HEK293 (cell line): ENCODE measurements around the gene SMTNL1.

Experiments
- GLIS1 ChIP-seq: fragments of 450-650 bp; formaldehyde crosslinking; IDR thresholded peaks from 2 replicates; pipeline ENCODE4 v1.5.1; 2016; ENCODE audit warnings: missing biosample characterization, missing genetic modification characterization
- HOXD13 ChIP-seq: sonication (generic); formaldehyde crosslinking; IDR thresholded peaks from 2 replicates; pipeline ENCODE4 v1.8.0; 2022; ENCODE audit warnings: missing genetic modification reagents, borderline replicate concordance
- IKZF3 ChIP-seq: fragments of 450-650 bp; IDR thresholded peaks from 2 replicates; pipeline ENCODE4 v1.5.0; 2018; ENCODE audit warnings: missing biosample characterization, mild to moderate bottlenecking, missing genetic modification characterization, moderate library complexity
- KLF8 ChIP-seq: fragments of 450-650 bp; formaldehyde crosslinking; IDR thresholded peaks from 2 replicates; pipeline ENCODE4 v1.5.1; 2016; ENCODE audit warnings: missing biosample characterization, missing genetic modification characterization
- MZF1 ChIP-seq: fragments of 450-650 bp; formaldehyde crosslinking; IDR thresholded peaks from 2 replicates; pipeline ENCODE4 v1.5.1; 2017; ENCODE audit warnings: missing biosample characterization, missing genetic modification characterization, borderline replicate concordance
- SALL2 ChIP-seq: fragments of 450-650 bp; formaldehyde crosslinking; IDR thresholded peaks from 2 replicates; pipeline ENCODE4 v1.5.0; 2017; ENCODE audit warnings: missing biosample characterization, mild to moderate bottlenecking, missing genetic modification characterization, borderline replicate concordance
- SP7 ChIP-seq: fragments of 450-650 bp; formaldehyde crosslinking; IDR thresholded peaks from 2 replicates; pipeline ENCODE4 v1.5.1; 2016; ENCODE audit warnings: missing biosample characterization, missing genetic modification characterization
- TCF7L2 ChIP-seq: IDR thresholded peaks from 2 replicates; pipeline ENCODE4 v1.6.1; 2011; ENCODE audit warnings: low read depth, mild to moderate bottlenecking, inconsistent platforms, low read length, moderate library complexity, borderline replicate concordance
- ZIC2 ChIP-seq: fragments of 450-650 bp; formaldehyde crosslinking; IDR thresholded peaks from 2 replicates; pipeline ENCODE4 v1.5.1; 2016; ENCODE audit warnings: missing biosample characterization, missing genetic modification characterization
- ZNF10 ChIP-seq: fragments of 450-650 bp; formaldehyde crosslinking; IDR thresholded peaks from 2 replicates; pipeline ENCODE4 v1.5.1; 2017; ENCODE audit warnings: missing biosample characterization, missing genetic modification characterization
- ZNF121 ChIP-seq: fragments of 450-650 bp; formaldehyde crosslinking; IDR thresholded peaks from 2 replicates; pipeline ENCODE4 v1.5.1; 2016; ENCODE audit warnings: missing biosample characterization, missing genetic modification characterization
- ZNF133 ChIP-seq: fragments of 450-650 bp; formaldehyde crosslinking; IDR thresholded peaks from 2 replicates; pipeline ENCODE4 v1.5.1; 2016; ENCODE audit warnings: missing biosample characterization, missing genetic modification characterization
- ZNF155 ChIP-seq: fragments of 450-650 bp; formaldehyde crosslinking; IDR thresholded peaks from 2 replicates; pipeline ENCODE4 v1.5.1; 2016; ENCODE audit warnings: missing biosample characterization, missing genetic modification characterization
- ZNF16 ChIP-seq: fragments of 450-650 bp; formaldehyde crosslinking; IDR thresholded peaks from 2 replicates; pipeline ENCODE4 v1.5.1; 2016; ENCODE audit warnings: low read depth, missing biosample characterization, missing genetic modification characterization
- ZNF175 ChIP-seq: fragments of 450-650 bp; formaldehyde crosslinking; IDR thresholded peaks from 2 replicates; pipeline ENCODE4 v1.5.1; 2016; ENCODE audit warnings: missing biosample characterization, missing genetic modification characterization
- ZNF211 ChIP-seq: fragments of 450-650 bp; formaldehyde crosslinking; IDR thresholded peaks from 2 replicates; pipeline ENCODE4 v1.5.1; 2016; ENCODE audit warnings: low read depth, missing biosample characterization, missing genetic modification characterization
- ZNF24 ChIP-seq: fragments of 450-650 bp; formaldehyde crosslinking; IDR thresholded peaks from 2 replicates; pipeline ENCODE4 v1.5.1; 2016; ENCODE audit warnings: missing biosample characterization, missing genetic modification characterization
- ZNF274 ChIP-seq, 2 experiments: fragments of 200-500 bp in 1 of 2; fragments of 450-650 bp in 1 of 2; sonication (Bioruptor generic) in 1 of 2; formaldehyde crosslinking in 1 of 2; IDR thresholded peaks; 2 replicates each; pipeline versions ENCODE4 v1.5.1 to v1.6.1; 2014 to 2016; ENCODE audit warnings: borderline replicate concordance in 1 of 2, inconsistent platforms in 1 of 2, low read length in 1 of 2, missing biosample characterization in 1 of 2, missing genetic modification characterization in 1 of 2
- ZNF394 ChIP-seq: fragments of 450-650 bp; formaldehyde crosslinking; IDR thresholded peaks from 2 replicates; pipeline ENCODE4 v1.5.1; 2016; ENCODE audit warnings: missing biosample characterization, missing genetic modification characterization, mild to moderate bottlenecking, moderate library complexity, borderline replicate concordance
- ZNF473 ChIP-seq: fragments of 450-650 bp; formaldehyde crosslinking; IDR thresholded peaks from 2 replicates; pipeline ENCODE4 v1.5.1; 2017; ENCODE audit warnings: missing biosample characterization, missing genetic modification characterization
- ZNF488 ChIP-seq: fragments of 450-650 bp; formaldehyde crosslinking; IDR thresholded peaks from 2 replicates; pipeline ENCODE4 v1.5.1; 2016; ENCODE audit warnings: missing biosample characterization, missing genetic modification characterization
- ZNF529 ChIP-seq: fragments of 450-650 bp; formaldehyde crosslinking; IDR thresholded peaks from 2 replicates; pipeline ENCODE4 v1.5.1; 2017; ENCODE audit warnings: missing genetic modification characterization, missing biosample characterization; ENCODE audit not compliant: insufficient replicate concordance
- ZNF558 ChIP-seq: fragments of 450-650 bp; formaldehyde crosslinking; IDR thresholded peaks from 2 replicates; pipeline ENCODE4 v1.5.1; 2016; ENCODE audit warnings: missing biosample characterization, missing genetic modification characterization
- ZNF585B ChIP-seq: fragments of 450-650 bp; formaldehyde crosslinking; IDR thresholded peaks from 2 replicates; pipeline ENCODE4 v1.5.1; 2016; ENCODE audit warnings: missing biosample characterization, missing genetic modification characterization
- ZNF629 ChIP-seq: fragments of 450-650 bp; formaldehyde crosslinking; IDR thresholded peaks from 2 replicates; pipeline ENCODE4 v1.5.1; 2017; ENCODE audit warnings: missing biosample characterization, missing genetic modification characterization
- ZNF654 ChIP-seq: fragments of 450-650 bp; formaldehyde crosslinking; IDR thresholded peaks from 2 replicates; pipeline ENCODE4 v1.5.1; 2016; ENCODE audit warnings: low read depth, missing biosample characterization, missing genetic modification characterization
- ZNF677 ChIP-seq: fragments of 450-650 bp; IDR thresholded peaks from 2 replicates; pipeline ENCODE4 v1.5.0; 2018; ENCODE audit warnings: missing biosample characterization, mild to moderate bottlenecking, missing genetic modification characterization, moderate library complexity
- ZNF76 ChIP-seq: fragments of 450-650 bp; formaldehyde crosslinking; IDR thresholded peaks from 2 replicates; pipeline ENCODE4; 2016; ENCODE audit warnings: low read depth, missing biosample characterization, missing genetic modification characterization, borderline replicate concordance
- ZNF776 ChIP-seq: fragments of 450-650 bp; formaldehyde crosslinking; IDR thresholded peaks from 2 replicates; pipeline ENCODE4 v1.5.0; 2017; ENCODE audit warnings: missing biosample characterization, missing genetic modification characterization, borderline replicate concordance
- TF ChIP-seq, protein P1 (sequence below): fragments of 450-650 bp; formaldehyde crosslinking; IDR thresholded peaks from 2 replicates; pipeline ENCODE4 v1.5.1; 2017; ENCODE audit warnings: missing biosample characterization, missing genetic modification characterization
- TF ChIP-seq, protein P2 (sequence below): fragments of 450-650 bp; formaldehyde crosslinking; IDR thresholded peaks from 2 replicates; pipeline ENCODE4 v1.5.1; 2016; ENCODE audit warnings: missing biosample characterization, missing genetic modification characterization, low read depth
- TF ChIP-seq, protein P3 (sequence below): fragments of 450-650 bp; formaldehyde crosslinking; IDR thresholded peaks from 2 replicates; pipeline ENCODE4 v1.5.1; 2016; ENCODE audit warnings: missing biosample characterization, missing genetic modification characterization
- TF ChIP-seq, protein P4 (sequence below): fragments of 450-650 bp; formaldehyde crosslinking; IDR thresholded peaks from 2 replicates; pipeline ENCODE4 v1.5.1; 2017; ENCODE audit warnings: missing biosample characterization, missing genetic modification characterization

Gene SMTNL1

DNA sequence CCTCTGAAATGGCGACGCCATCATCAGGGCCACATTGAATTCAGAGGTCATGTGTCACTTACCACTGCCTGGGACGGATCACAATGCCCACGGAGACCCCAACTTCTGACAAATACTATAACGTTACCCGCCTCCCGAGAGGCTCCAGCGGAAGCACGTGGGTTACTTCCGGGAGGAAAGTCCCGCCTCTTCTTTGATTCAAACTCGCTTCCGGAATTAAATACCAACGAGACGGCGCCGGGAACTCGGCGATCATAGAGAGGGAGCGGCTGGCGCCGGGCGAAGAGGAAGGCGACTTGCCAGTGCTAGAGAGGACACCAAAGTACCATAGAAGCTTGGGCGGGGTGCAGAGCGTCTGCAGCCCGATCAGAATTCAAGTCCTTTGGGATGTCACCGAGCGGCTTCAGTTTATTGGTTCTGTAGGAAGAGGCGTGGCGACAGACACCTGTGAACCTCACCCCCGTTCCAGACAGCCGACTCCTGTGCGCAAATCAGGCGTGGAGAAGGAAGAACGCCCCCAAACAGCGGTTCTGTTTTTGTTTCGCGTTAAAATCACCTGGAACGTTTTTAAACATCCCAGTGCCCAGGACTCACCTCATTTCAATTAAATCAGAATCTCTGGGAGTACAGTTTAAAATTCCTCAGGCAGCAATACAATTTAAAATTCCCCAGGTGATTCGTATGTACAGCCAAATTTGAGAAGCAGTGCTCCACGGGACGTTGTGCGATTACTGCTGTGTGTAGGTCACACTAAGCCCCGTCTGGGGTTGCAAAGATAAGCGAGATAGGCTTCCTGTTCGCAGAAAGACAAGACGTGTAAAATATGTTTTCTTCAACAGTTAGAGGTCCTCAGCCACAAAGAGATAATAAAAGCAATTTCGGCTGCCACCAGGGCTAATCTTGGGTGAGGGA, 6.5 kb upstream of the SMTNL1 start, which contains the start of gene TIMM10 (continued):
- TF ChIP-seq, protein P1, sequence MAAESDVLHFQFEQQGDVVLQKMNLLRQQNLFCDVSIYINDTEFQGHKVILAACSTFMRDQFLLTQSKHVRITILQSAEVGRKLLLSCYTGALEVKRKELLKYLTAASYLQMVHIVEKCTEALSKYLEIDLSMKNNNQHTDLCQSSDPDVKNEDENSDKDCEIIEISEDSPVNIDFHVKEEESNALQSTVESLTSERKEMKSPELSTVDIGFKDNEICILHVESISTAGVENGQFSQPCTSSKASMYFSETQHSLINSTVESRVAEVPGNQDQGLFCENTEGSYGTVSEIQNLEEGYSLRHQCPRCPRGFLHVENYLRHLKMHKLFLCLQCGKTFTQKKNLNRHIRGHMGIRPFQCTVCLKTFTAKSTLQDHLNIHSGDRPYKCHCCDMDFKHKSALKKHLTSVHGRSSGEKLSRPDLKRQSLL = no peak
- no peak for TF ChIP-seq ZNF10 (tag by site-specific recombination)
- TF ChIP-seq ZNF585B (tag by site-specific recombination) = no peak
- no peak for TF ChIP-seq ZNF155 (tag by site-specific recombination)
- no peak for TF ChIP-seq TCF7L2
- TF ChIP-seq ZNF76 = peak; percentile 58; the same call in 1 of the 2 replicates
- TF ChIP-seq ZNF629 = peak; percentile 67
- TF ChIP-seq ZNF394 (tag by site-specific recombination) = peak; percentile 14; the same call in 1 of the 2 replicates
- TF ChIP-seq KLF8 (tag by site-specific recombination) = 0 out of 2 replicates have a peak, but pooled peaks have one; percentile 47
- no peak for TF ChIP-seq ZNF121 (tag by site-specific recombination)
- TF ChIP-seq, protein P2, sequence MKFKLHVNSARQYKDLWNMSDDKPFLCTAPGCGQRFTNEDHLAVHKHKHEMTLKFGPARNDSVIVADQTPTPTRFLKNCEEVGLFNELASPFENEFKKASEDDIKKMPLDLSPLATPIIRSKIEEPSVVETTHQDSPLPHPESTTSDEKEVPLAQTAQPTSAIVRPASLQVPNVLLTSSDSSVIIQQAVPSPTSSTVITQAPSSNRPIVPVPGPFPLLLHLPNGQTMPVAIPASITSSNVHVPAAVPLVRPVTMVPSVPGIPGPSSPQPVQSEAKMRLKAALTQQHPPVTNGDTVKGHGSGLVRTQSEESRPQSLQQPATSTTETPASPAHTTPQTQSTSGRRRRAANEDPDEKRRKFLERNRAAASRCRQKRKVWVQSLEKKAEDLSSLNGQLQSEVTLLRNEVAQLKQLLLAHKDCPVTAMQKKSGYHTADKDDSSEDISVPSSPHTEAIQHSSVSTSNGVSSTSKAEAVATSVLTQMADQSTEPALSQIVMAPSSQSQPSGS (tag by site-specific recombination) = no peak
- no peak for TF ChIP-seq ZNF175 (tag by site-specific recombination)
- no peak for TF ChIP-seq SALL2
- no peak for TF ChIP-seq ZNF488
- TF ChIP-seq ZNF473 (tag by site-specific recombination) = no peak
- no peak for TF ChIP-seq ZNF558 (tag by site-specific recombination)
- TF ChIP-seq SP7 (tag by site-specific recombination) = peak; percentile 53
- TF ChIP-seq ZIC2 (tag by site-specific recombination) = no peak
- no peak for TF ChIP-seq ZNF16 (tag by site-specific recombination)
- TF ChIP-seq ZNF654 (tag by site-specific recombination) = no peak
- TF ChIP-seq IKZF3 (tag by site-specific recombination) = no peak
- no peak for TF ChIP-seq HOXD13 (CRISPR knock-in tag)
- TF ChIP-seq, protein P3, sequence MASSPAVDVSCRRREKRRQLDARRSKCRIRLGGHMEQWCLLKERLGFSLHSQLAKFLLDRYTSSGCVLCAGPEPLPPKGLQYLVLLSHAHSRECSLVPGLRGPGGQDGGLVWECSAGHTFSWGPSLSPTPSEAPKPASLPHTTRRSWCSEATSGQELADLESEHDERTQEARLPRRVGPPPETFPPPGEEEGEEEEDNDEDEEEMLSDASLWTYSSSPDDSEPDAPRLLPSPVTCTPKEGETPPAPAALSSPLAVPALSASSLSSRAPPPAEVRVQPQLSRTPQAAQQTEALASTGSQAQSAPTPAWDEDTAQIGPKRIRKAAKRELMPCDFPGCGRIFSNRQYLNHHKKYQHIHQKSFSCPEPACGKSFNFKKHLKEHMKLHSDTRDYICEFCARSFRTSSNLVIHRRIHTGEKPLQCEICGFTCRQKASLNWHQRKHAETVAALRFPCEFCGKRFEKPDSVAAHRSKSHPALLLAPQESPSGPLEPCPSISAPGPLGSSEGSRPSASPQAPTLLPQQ = 0 out of 2 replicates have a peak, but pooled peaks have one; percentile 20
- TF ChIP-seq MZF1 (tag by site-specific recombination) = no peak
- TF ChIP-seq ZNF529 (tag by site-specific recombination) = no peak
- no peak for TF ChIP-seq ZNF211 (tag by site-specific recombination)
- TF ChIP-seq ZNF24 (tag by site-specific recombination) = peak; percentile 43; the same call in 1 of the 2 replicates
- TF ChIP-seq ZNF274 (IDR thresholded peaks at IDR 0.05; ENCODE audit: low read length) = no peak
- TF ChIP-seq ZNF274 (tag by site-specific recombination; IDR thresholded peaks at IDR 0.05; ENCODE audit: borderline replicate concordance) = no peak
- TF ChIP-seq ZNF776 = no peak
- TF ChIP-seq ZNF677 (tag by site-specific recombination) = no peak
- TF ChIP-seq, protein P4, sequence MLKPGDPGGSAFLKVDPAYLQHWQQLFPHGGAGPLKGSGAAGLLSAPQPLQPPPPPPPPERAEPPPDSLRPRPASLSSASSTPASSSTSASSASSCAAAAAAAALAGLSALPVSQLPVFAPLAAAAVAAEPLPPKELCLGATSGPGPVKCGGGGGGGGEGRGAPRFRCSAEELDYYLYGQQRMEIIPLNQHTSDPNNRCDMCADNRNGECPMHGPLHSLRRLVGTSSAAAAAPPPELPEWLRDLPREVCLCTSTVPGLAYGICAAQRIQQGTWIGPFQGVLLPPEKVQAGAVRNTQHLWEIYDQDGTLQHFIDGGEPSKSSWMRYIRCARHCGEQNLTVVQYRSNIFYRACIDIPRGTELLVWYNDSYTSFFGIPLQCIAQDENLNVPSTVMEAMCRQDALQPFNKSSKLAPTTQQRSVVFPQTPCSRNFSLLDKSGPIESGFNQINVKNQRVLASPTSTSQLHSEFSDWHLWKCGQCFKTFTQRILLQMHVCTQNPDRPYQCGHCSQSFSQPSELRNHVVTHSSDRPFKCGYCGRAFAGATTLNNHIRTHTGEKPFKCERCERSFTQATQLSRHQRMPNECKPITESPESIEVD (tag by site-specific recombination) = no peak
- no peak for TF ChIP-seq ZNF133 (tag by site-specific recombination)
- TF ChIP-seq GLIS1 (tag by site-specific recombination) = no peak
